Endodermal cell (in vitro differentiated cells): Measurements from ENCODE around the gene AHSP. TPM values are rescaled to one million over a fixed set of nuclear protein-coding genes. Genes with fewer than 3 reads are reported as not detected.
"Not testable (repeated sequence)": the region's sequence is repeated elsewhere in the genome, so short reads cannot be mapped to it uniquely, and the experiment has no call there.

Source experiments
- DNase-seq: peaks from one replicate; pipeline ENCODE4 v3.0.0-alpha.2; 2017
- H3K27ac ChIP-seq: 2 replicates; pipeline ENCODE4 v1.5.1; 2013; ENCODE audit warnings: mild to moderate bottlenecking, low read depth, low read length, moderate library complexity
- H3K27me3 ChIP-seq: 2 replicates; pipeline ENCODE4 v1.6.1; 2013; ENCODE audit warnings: mild to moderate bottlenecking, low read length, moderate library complexity; ENCODE audit not compliant: insufficient read depth, control insufficient read depth, poor library complexity, severe bottlenecking
- H3K36me3 ChIP-seq: 2 replicates; pipeline ENCODE4 v1.7.0; 2013; ENCODE audit warnings: mild to moderate bottlenecking, low read length, moderate library complexity; ENCODE audit not compliant: control insufficient read depth, insufficient read depth
- H3K4me1 ChIP-seq: one replicate; pipeline ENCODE4 v1.7.0; 2013; ENCODE audit warnings: low read length; ENCODE audit not compliant: control insufficient read depth, insufficient read depth
- H3K4me3 ChIP-seq: 2 replicates; pipeline ENCODE4 v1.5.1; 2013; ENCODE audit warnings: mild to moderate bottlenecking, low read length, moderate library complexity
- H3K9ac ChIP-seq: 2 replicates; pipeline ENCODE4 v1.6.1; 2013; ENCODE audit warnings: mild to moderate bottlenecking, low read length, moderate library complexity; ENCODE audit not compliant: poor library complexity, severe bottlenecking; ENCODE audit errors: extremely low read depth
- H3K9me3 ChIP-seq: 2 replicates; pipeline ENCODE4 v1.6.1; 2013; ENCODE audit warnings: mild to moderate bottlenecking, low read length, moderate library complexity; ENCODE audit not compliant: control insufficient read depth
- H3K27ac Mint-ChIP-seq: 2 replicates; pipeline ENCODE4 v1.8.0; 2020; ENCODE audit warnings: mixed read lengths
- H3K27me3 Mint-ChIP-seq: 2 replicates; pipeline ENCODE4 v1.8.0; 2021; ENCODE audit warnings: mild to moderate bottlenecking, mixed read lengths; ENCODE audit not compliant: insufficient read depth
- H3K36me3 Mint-ChIP-seq: 2 replicates; pipeline ENCODE4 v1.8.0; 2020; ENCODE audit warnings: low read depth, mixed read lengths
- H3K4me1 Mint-ChIP-seq: 2 replicates; pipeline ENCODE4 v1.8.0; 2020; ENCODE audit warnings: mixed read lengths
- H3K4me3 Mint-ChIP-seq: 2 replicates; pipeline ENCODE4 v1.8.0; 2020; ENCODE audit warnings: mild to moderate bottlenecking, moderate library complexity, mixed read lengths
- H3K9me3 Mint-ChIP-seq: 2 replicates; pipeline ENCODE4 v1.8.0; 2020; ENCODE audit warnings: mild to moderate bottlenecking, mixed read lengths
- CTCF ChIP-seq: fragments of 200-600 bp; sonication (generic); conservative IDR thresholded peaks from 2 replicates; pipeline ENCODE4 v1.5.0; 2021; ENCODE audit warnings: antibody characterized with exemption, mild to moderate bottlenecking
- WGBS, 2 experiments: methylation state at CpG; one replicate each; pipeline versions ENCODE4 v1.1.5 to v1.1.7; 2013; ENCODE audit warnings: missing lambda C conversion rate in 2 of 2, mixed read lengths in 1 of 2; ENCODE audit not compliant: insufficient coverage in 1 of 2, insufficient read length in 1 of 2; 5-methylcytosine and 5-hydroxymethylcytosine counted together
- total RNA-seq, 2 donors: library from RNA; stranded (reverse); fragmentation: NEBNext Ultra II Directional in 1 of 2; extraction: Animal tissue kit (Norgen Biotek cat#: 25700) in 1 of 2; gene quantifications; 2 replicates in 1 of 2; 3 replicates in 1 of 2; pipeline ENCODE4 v1.2.1, GENCODE V29; 2021

Gene AHSP
- total RNA-seq, 2 donors from 2014 or later: not detected

GRCh38 chr16:31569360-31569717, 41.6 kb downstream of the AHSP start:
- H3K4me3 Mint-ChIP-seq: peak overlapping the region; percentile 47
- H3K4me1 ChIP-seq: no peaks in the 10 kb centered on the region
- peaks cover 3% of the 10 kb centered on the region for H3K9me3 ChIP-seq
- peak overlapping the region; percentile 71 for H3K4me3 ChIP-seq
- H3K36me3 Mint-ChIP-seq: no peaks in the 10 kb centered on the region
- no peak for TF ChIP-seq CTCF
- no peaks in the 10 kb centered on the region for H3K4me1 Mint-ChIP-seq
- 1 to 3% methylated on average over 15 to 45 of the region's 46 CpGs for WGBS, 2 experiments
- peaks cover 55% of the 10 kb centered on the region for H3K9me3 Mint-ChIP-seq
- peaks cover 70% of the 10 kb centered on the region for H3K27me3 ChIP-seq
- H3K27ac Mint-ChIP-seq: no peak overlapping the region
- H3K9ac ChIP-seq: no peak overlapping the region
- H3K27me3 Mint-ChIP-seq: peaks cover 75% of the 10 kb centered on the region
- peak; percentile 60 for DNase-seq
- H3K36me3 ChIP-seq: no peaks in the 10 kb centered on the region
- no peak overlapping the region for H3K27ac ChIP-seq

- H3K9me3 Mint-ChIP-seq: peaks cover 75% of the 10 kb centered on the region
- no peak overlapping the region for H3K27ac Mint-ChIP-seq
- Histone ChIP-seq H3K4me3 (no peak overlapping the region), H3K27ac (no peak overlapping the region), H3K9me3 (peaks cover 12% of the 10 kb centered on the region), H3K4me1 (no peaks in the 10 kb centered on the region), H3K27me3 (peaks cover 37% of the 10 kb centered on the region), H3K36me3 (no peaks in the 10 kb centered on the region), H3K9ac (no peak overlapping the region)
- no peaks in the 10 kb centered on the region for H3K36me3 Mint-ChIP-seq
- no peak overlapping the region for H3K4me3 Mint-ChIP-seq
- no peak for TF ChIP-seq CTCF
- peaks cover 44% of the 10 kb centered on the region for H3K27me3 Mint-ChIP-seq
- DNase-seq: no peak
- 68% methylated on average over 1 of the region's 1 CpG; no CpG with 5 or more reads in 1 of the 2 experiments for whole genome bisulfite sequencing, 2 experiments
- no peaks in the 10 kb centered on the region for H3K4me1 Mint-ChIP-seq
Measured at GRCh38 chr16:31572821-31573220, 45.1 kb downstream of the AHSP start.

- peaks cover 79% of the 10 kb centered on the region for H3K9me3 Mint-ChIP-seq
- peaks cover 20% of the 10 kb centered on the region for H3K9me3 ChIP-seq
- H3K27ac Mint-ChIP-seq, DNase-seq, H3K4me3 Mint-ChIP-seq, H3K4me3 ChIP-seq, H3K4me1 ChIP-seq, H3K36me3 ChIP-seq, H3K27ac ChIP-seq, H3K9ac ChIP-seq, H3K36me3 Mint-ChIP-seq, H3K4me1 Mint-ChIP-seq: not testable (repeated sequence)
- 20% methylated on average over 1 of the region's 1 CpG; no CpG with 5 or more reads in 1 of the 2 experiments for WGBS, 2 experiments
- H3K27me3 ChIP-seq: peaks cover 23% of the 10 kb centered on the region
- peaks cover 31% of the 10 kb centered on the region for H3K27me3 Mint-ChIP-seq
Measured at GRCh38 chr16:31574159-31574558, 46.5 kb downstream of the AHSP start.

GRCh38 chr16:31577411-31577810, 49.7 kb downstream of the AHSP start:
- Histone ChIP-seq H3K4me3 (no peak overlapping the region), H3K27me3 (no peaks in the 10 kb centered on the region), H3K4me1 (no peaks in the 10 kb centered on the region), H3K36me3 (no peaks in the 10 kb centered on the region), H3K27ac (no peak overlapping the region), H3K9me3 (peaks cover 17% of the 10 kb centered on the region), H3K9ac (no peak overlapping the region)
- H3K9me3 Mint-ChIP-seq: peaks cover 90% of the 10 kb centered on the region
- H3K4me1 Mint-ChIP-seq: no peaks in the 10 kb centered on the region
- no peak overlapping the region for H3K4me3 Mint-ChIP-seq
- no peak for TF ChIP-seq CTCF
- no peak for DNase-seq
- no peak overlapping the region for H3K27ac Mint-ChIP-seq
- H3K27me3 Mint-ChIP-seq: peaks cover 4% of the 10 kb centered on the region
- WGBS, 2 experiments: 54 to 83% methylated on average over 1 of the region's 1 CpG
- H3K36me3 Mint-ChIP-seq: peaks cover 3% of the 10 kb centered on the region
